H1 (cell line): ENCODE results near the gene RLBP1. TPM values are rescaled to one million over a fixed set of nuclear protein-coding genes. Genes with fewer than 3 reads are reported as not detected.

Experiments
- CTCF ChIA-PET: fragments of 300-600 bp; sonication (Branson Sonifier 250); formaldehyde crosslinking; loops from one replicate; lab custom pipeline; 2021; ENCODE audit not compliant: partially characterized antibody; lab: Charles Lee
- POLR2A ChIA-PET: fragments of 300-600 bp; sonication (Branson Sonifier 250); formaldehyde crosslinking; loops from one replicate; lab custom pipeline; 2021; ENCODE audit warnings: inconsistent platforms; ENCODE audit not compliant: partially characterized antibody; lab: Charles Lee
- DNase-seq, 2 experiments: peaks; one replicate each; pipeline versions ENCODE4 v3.0.0 to v3.0.0-alpha.2; 2010 to 2022; ENCODE audit warnings: low spot score in 2 of 2, low read depth in 1 of 2, mixed read lengths in 1 of 2
- FAIRE-seq: peaks from 2 replicates; lab custom pipeline; 2011; peaks lifted over from hg19 to GRCh38; lab: Jason Lieb, UNC
- H2AFZ ChIP-seq: 2 replicates; pipeline ENCODE4 v1.8.1; 2012; ENCODE audit warnings: low read length, inconsistent platforms
- H2AK5ac ChIP-seq: 2 replicates; pipeline ENCODE4 v1.6.1; 2013; ENCODE audit warnings: low read depth, low read length
- H2BK120ac ChIP-seq: replicated peaks from 2 replicates; pipeline ENCODE3; 2013; ENCODE audit warnings: low read depth, low read length, inconsistent platforms
- H2BK12ac ChIP-seq: 2 replicates; pipeline ENCODE4 v1.6.1; 2013; ENCODE audit warnings: low read depth, low read length
- H2BK15ac ChIP-seq: 2 replicates; pipeline ENCODE4 v1.6.1; 2013; ENCODE audit warnings: low read length
- H2BK20ac ChIP-seq: 2 replicates; pipeline ENCODE4 v1.6.1; 2013; ENCODE audit warnings: low read length
- H2BK5ac ChIP-seq: 2 replicates; pipeline ENCODE4 v1.6.1; 2013; ENCODE audit warnings: low read depth, low read length
- H3K14ac ChIP-seq: 2 replicates; pipeline ENCODE4 v1.6.1; 2013; ENCODE audit warnings: inconsistent platforms; ENCODE audit not compliant: insufficient read length
- H3K18ac ChIP-seq: 2 replicates; pipeline ENCODE4 v1.6.1; 2013; ENCODE audit warnings: low read length; ENCODE audit errors: extremely low read depth
- H3K23ac ChIP-seq: 2 replicates; pipeline ENCODE4 v1.6.1; 2013; ENCODE audit warnings: inconsistent platforms; ENCODE audit not compliant: insufficient read length
- H3K23me2 ChIP-seq: 2 replicates; pipeline ENCODE4 v1.6.1; 2013; ENCODE audit warnings: low read depth, low read length
- H3K27ac ChIP-seq: 2 replicates; pipeline ENCODE4 v1.6.1; 2011; ENCODE audit warnings: low read depth, low read length, inconsistent platforms
- H3K27me3 ChIP-seq, 4 experiments: replicated peaks in 1 of 4; 1 replicate in 1 of 4; 2 replicates in 3 of 4; pipeline versions ENCODE4 v1.6.1 to v1.8.1; 2011 to 2013; ENCODE audit warnings: low read length in 3 of 4, mild to moderate bottlenecking in 3 of 4, inconsistent platforms in 2 of 4, mixed read lengths in 2 of 4, moderate library complexity in 1 of 4; ENCODE audit not compliant: control insufficient read depth in 3 of 4, insufficient read depth in 3 of 4; ENCODE audit errors: extremely low read depth in 1 of 4
- H3K36me3 ChIP-seq, 4 experiments: 2 replicates each; pipeline versions ENCODE4 v1.6.1 to v1.8.1; 2011 to 2013; ENCODE audit warnings: mild to moderate bottlenecking in 4 of 4, low read length in 3 of 4, moderate library complexity in 2 of 4, control low read depth in 1 of 4, inconsistent platforms in 1 of 4; ENCODE audit not compliant: insufficient read depth in 4 of 4, control insufficient read depth in 2 of 4
- H3K4ac ChIP-seq: replicated peaks from 2 replicates; pipeline ENCODE3; 2013; ENCODE audit warnings: low read length, low read depth, mixed read lengths, inconsistent platforms; ENCODE audit not compliant: insufficient read length
- H3K4me1 ChIP-seq, 4 experiments: replicated peaks in 1 of 4; 1 replicate in 1 of 4; 2 replicates in 3 of 4; pipeline versions ENCODE4 v1.6.1 to v1.8.1; 2011 to 2013; ENCODE audit warnings: low read length in 3 of 4, inconsistent platforms in 2 of 4, mixed read lengths in 1 of 4; ENCODE audit not compliant: insufficient read depth in 4 of 4, control insufficient read depth in 3 of 4
- H3K4me2 ChIP-seq, 2 experiments: 2 replicates each; pipeline versions ENCODE4 v1.6.1 to v1.8.1; 2011 to 2013; ENCODE audit warnings: low read depth in 2 of 2, low read length in 2 of 2, control low read depth in 1 of 2, inconsistent platforms in 1 of 2, mild to moderate bottlenecking in 1 of 2; ENCODE audit not compliant: insufficient read depth in 1 of 2
- H3K4me3 ChIP-seq, 4 experiments: fragments of 200-600, 300-600 bp in 1 of 4; sonication (generic), shearing (Covaris generic), sonication (Bioruptor Twin) in 1 of 4; 2 replicates each; pipeline versions ENCODE4 v1.5.1 to v1.8.1; 2011 to 2016; ENCODE audit warnings: low read length in 4 of 4, low read depth in 3 of 4, control low read depth in 2 of 4, inconsistent platforms in 2 of 4, mild to moderate bottlenecking in 2 of 4, mixed read lengths in 1 of 4, moderate library complexity in 1 of 4; ENCODE audit not compliant: insufficient read depth in 2 of 4; ENCODE audit errors: extremely low read depth in 1 of 4
- H3K56ac ChIP-seq: replicated peaks from 2 replicates; pipeline ENCODE3; 2013; ENCODE audit warnings: low read depth, mild to moderate bottlenecking, mixed read lengths, low read length, inconsistent platforms; ENCODE audit not compliant: insufficient read length
- H3K79me1 ChIP-seq: 2 replicates; pipeline ENCODE4 v1.6.1; 2013; ENCODE audit warnings: low read depth, low read length, control low read depth
- H3K79me2 ChIP-seq, 2 experiments: 2 replicates each; pipeline versions ENCODE4 v1.6.1 to v1.8.1; 2012 to 2013; ENCODE audit warnings: low read length in 2 of 2, mild to moderate bottlenecking in 2 of 2, inconsistent platforms in 1 of 2; ENCODE audit not compliant: insufficient read depth in 2 of 2, control insufficient read depth in 1 of 2
- H3K9ac ChIP-seq, 4 experiments: replicated peaks in 1 of 4; 1 replicate in 1 of 4; 2 replicates in 3 of 4; pipeline versions ENCODE4 v1.6.1 to v1.8.1; 2011 to 2013; ENCODE audit warnings: low read depth in 3 of 4, low read length in 3 of 4, control low read depth in 2 of 4, mild to moderate bottlenecking in 2 of 4, moderate library complexity in 2 of 4, inconsistent platforms in 1 of 4; ENCODE audit errors: extremely low read depth in 1 of 4
- H3K9me3 ChIP-seq, 2 experiments: 2 replicates each; pipeline versions ENCODE4 v1.6.1 to v1.8.1; 2012 to 2013; ENCODE audit warnings: mild to moderate bottlenecking in 2 of 2, moderate library complexity in 2 of 2, control low read depth in 1 of 2, inconsistent platforms in 1 of 2, low read depth in 1 of 2, low read length in 1 of 2, mixed read lengths in 1 of 2; ENCODE audit not compliant: insufficient read depth in 2 of 2
- H4K20me1 ChIP-seq, 2 experiments: replicated peaks in 1 of 2; 2 replicates each; pipeline versions ENCODE3 to v1.8.1; 2011 to 2013; ENCODE audit warnings: inconsistent platforms in 2 of 2, low read length in 2 of 2, mild to moderate bottlenecking in 1 of 2; ENCODE audit not compliant: insufficient read depth in 2 of 2, control insufficient read depth in 1 of 2
- H4K5ac ChIP-seq: 2 replicates; pipeline ENCODE4 v1.6.1; 2013; ENCODE audit warnings: low read length, low read depth, mixed read lengths, inconsistent platforms; ENCODE audit not compliant: insufficient read length
- H4K8ac ChIP-seq: 2 replicates; pipeline ENCODE4 v1.8.0; 2013; ENCODE audit warnings: mild to moderate bottlenecking, moderate library complexity, low read length, inconsistent platforms; ENCODE audit not compliant: insufficient read depth; ENCODE audit errors: extremely low read depth
- H4K91ac ChIP-seq: replicated peaks from 2 replicates; pipeline ENCODE3; 2013; ENCODE audit warnings: low read length, mixed read lengths, inconsistent platforms; ENCODE audit not compliant: insufficient read length
- ATF2 ChIP-seq: IDR thresholded peaks from 2 replicates; pipeline ENCODE4 v1.6.1; 2012; ENCODE audit warnings: low read length, inconsistent platforms
- ATF3 ChIP-seq: IDR thresholded peaks from 2 replicates; pipeline ENCODE4 v1.6.1; 2011; ENCODE audit warnings: low read depth, mild to moderate bottlenecking, low read length; ENCODE audit not compliant: insufficient read depth
- EP300 ChIP-seq, 2 experiments: IDR thresholded peaks; 1 replicate in 1 of 2; 2 replicates in 1 of 2; pipeline ENCODE4 v1.6.1; 2011 to 2012; ENCODE audit warnings: low read depth in 2 of 2, low read length in 2 of 2, mild to moderate bottlenecking in 2 of 2, borderline replicate concordance in 1 of 2, inconsistent platforms in 1 of 2, moderate library complexity in 1 of 2
- GABPA ChIP-seq: IDR thresholded peaks from 2 replicates; pipeline ENCODE4 v1.6.1; 2011; ENCODE audit warnings: mild to moderate bottlenecking, low read length, moderate library complexity, borderline replicate concordance; ENCODE audit not compliant: insufficient read depth
- HDAC6 ChIP-seq: IDR thresholded peaks from one replicate; pipeline ENCODE4 v1.7.1; 2012; ENCODE audit warnings: low read depth, mild to moderate bottlenecking, inconsistent platforms, low read length, moderate library complexity
- SUZ12 ChIP-seq: fragments of 200-600 bp; sonication (generic); IDR thresholded peaks from 2 replicates; pipeline ENCODE4 v1.6.1; 2012; ENCODE audit warnings: mild to moderate bottlenecking, inconsistent platforms, low read length, moderate library complexity, mixed read lengths
- WGBS, 2 experiments: shearing (Covaris generic) in 1 of 2; methylation state at CpG; one replicate each; pipeline versions ENCODE4 v1.1.6 to v1.1.7; 2013 to 2015; ENCODE audit warnings: low lambda C conversion rate in 2 of 2, mixed read lengths in 2 of 2, inconsistent platforms in 1 of 2, low coverage in 1 of 2, missing lambda C conversion rate in 1 of 2; ENCODE audit not compliant: insufficient replicate concordance in 2 of 2, insufficient coverage in 1 of 2, insufficient read length in 1 of 2; ENCODE audit errors: extremely low coverage in 1 of 2, missing lambda C conversion rate in 1 of 2; 5-methylcytosine and 5-hydroxymethylcytosine counted together
- polyA plus RNA-seq, 7 experiments: library from polyadenylated mRNA; depleted of rRNA in 3 of 7; stranded (reverse) in 5 of 7; unstranded in 2 of 7; fragments of >200 nt in 5 of 7; fragments of 200-250 nt in 2 of 7; gene quantifications; 1 replicate in 5 of 7; 2 replicates in 1 of 7; 4 replicates in 1 of 7; pipeline versions ENCODE4 v1.2.1 to v1.2.3, GENCODE V29; 2011 to 2013; ENCODE audit warnings: missing spikeins in 2 of 7, mixed read lengths in 2 of 7
- total RNA-seq: library from RNA; stranded (reverse); fragmentation: NEBNext Ultra II Directional; extraction: Animal tissue kit (Norgen Biotek cat#: 25700); gene quantifications from 2 replicates; pipeline ENCODE4 v1.2.1, GENCODE V29; 2021

Gene RLBP1
- total and polyA plus RNA-seq, 2 of the 8 experiments (the other 6 are each of a cell fraction or from before 2014, with no cell fraction given) = 0.05 TPM; not detected in 1

- no peak overlapping the region for H2AFZ ChIP-seq
- 86% methylated on average over 5 of the region's 5 CpGs; no CpG with 5 or more reads in 1 of the 2 experiments for WGBS, 2 experiments
- H3K23ac ChIP-seq = no peak overlapping the region
- no peak overlapping the region for H3K4me3 ChIP-seq
- no peak overlapping the region for H4K8ac ChIP-seq
- H2BK15ac ChIP-seq = no peak overlapping the region
- no peak overlapping the region for H4K91ac ChIP-seq
- TF ChIP-seq EP300 (IDR thresholded peaks at IDR 0.05; ENCODE audit: borderline replicate concordance in 1 of 2, low read depth in 2 of 2, low read length in 2 of 2) = no peak
- no peak for TF ChIP-seq ATF2
- no peak for TF ChIP-seq ATF3
- no peak for TF ChIP-seq SUZ12
- no peak for TF ChIP-seq GABPA
- no peak for TF ChIP-seq HDAC6
- H3K79me1 ChIP-seq = no peaks in the 10 kb centered on the region
- H3K4me2 ChIP-seq = no peak overlapping the region
- ChIA-PET CTCF (interaction anchor here (1.2 to 8.1 kb wide), 3 partner anchors 8 to 106 kb away, joined by 4 to 60 read pairs (median 6); no protein-coding TSS in a partner anchor), POLR2A (interaction anchor here (1.6 kb wide), 1 partner anchor 22 kb away, joined by 3 read pairs; no protein-coding TSS in a partner anchor)
- no peak for DNase-seq
- H4K5ac ChIP-seq = no peak overlapping the region
- H3K27ac ChIP-seq = no peak overlapping the region
- no peaks in the 10 kb centered on the region for H3K9me3 ChIP-seq
- H2BK5ac ChIP-seq = no peak overlapping the region
- no peaks in the 10 kb centered on the region for H3K36me3 ChIP-seq
- no peaks in the 10 kb centered on the region for H4K20me1 ChIP-seq
- H3K27me3 ChIP-seq = no peaks in the 10 kb centered on the region
- peaks cover 0 to 10% (median 6%) of the 10 kb centered on the region in 4 experiments; a peak in 2 of 7 replicates for H3K4me1 ChIP-seq
- no peak for FAIRE-seq
- no peak overlapping the region for H3K18ac ChIP-seq
- no peak overlapping the region for H2BK12ac ChIP-seq
- H2BK20ac ChIP-seq = no peak overlapping the region
- no peak overlapping the region for H2BK120ac ChIP-seq
- H3K9ac ChIP-seq = no peak overlapping the region
- H3K4ac ChIP-seq = no peak overlapping the region
- no peak overlapping the region for H2AK5ac ChIP-seq
- H3K14ac ChIP-seq = no peak overlapping the region
- H3K79me2 ChIP-seq = no peaks in the 10 kb centered on the region
- no peaks in the 10 kb centered on the region for H3K23me2 ChIP-seq
- no peak overlapping the region for H3K56ac ChIP-seq
These were observed 57.9 kb downstream of the RLBP1 start for GRCh38 chr15:89163271-89164055.
